DMS114 treated with DMSO at 0.1 percent for 48 hours (cell line): Measurements from ENCODE around the gene GNG12.
A peak's percentile ranks its signal among the peaks of the same experiment; 100 is the strongest.

Experiments used
- DNase-seq: peaks from one replicate; lab custom pipeline; 2025; ENCODE audit not compliant: unreplicated experiment; lab: John Stamatoyannopoulos, UW

GNG12 gene

DNA sequence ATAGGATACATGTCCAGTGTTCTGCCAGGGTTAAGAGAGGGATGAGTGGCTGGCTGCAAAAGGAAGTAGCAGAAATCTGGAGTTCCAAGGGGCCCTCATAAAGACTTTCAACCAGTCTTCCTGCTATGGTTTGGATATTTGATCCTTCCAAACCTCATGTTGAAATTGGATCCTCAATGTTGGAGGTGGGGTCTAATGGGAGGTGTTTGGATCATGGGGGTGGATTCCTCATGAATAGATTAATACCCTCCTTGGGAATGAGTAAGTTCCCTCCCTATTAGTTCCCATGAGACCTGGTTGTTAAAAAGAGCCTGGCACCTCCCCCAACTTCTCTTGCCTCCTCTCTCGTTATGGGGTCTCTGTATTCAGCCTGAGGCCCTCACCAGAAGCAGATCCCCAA is 10.1 kb upstream of the GNG12 start:
- DNase-seq, result no peak

- no peak for DNase-seq
Observed at GRCh38 chr1:67840449-67840848, 7.2 kb upstream of the GNG12 start.

- DNase-seq, result no peak
Observed at GRCh38 chr1:67839826-67840225, 6.6 kb upstream of the GNG12 start.

- DNase-seq, result no peak
Observed at GRCh38 chr1:67838180-67838910, 5.1 kb upstream of the GNG12 start.

GRCh38 chr1:67836769-67837168 is 3.5 kb upstream of the GNG12 start:
- no peak for DNase-seq

DNA sequence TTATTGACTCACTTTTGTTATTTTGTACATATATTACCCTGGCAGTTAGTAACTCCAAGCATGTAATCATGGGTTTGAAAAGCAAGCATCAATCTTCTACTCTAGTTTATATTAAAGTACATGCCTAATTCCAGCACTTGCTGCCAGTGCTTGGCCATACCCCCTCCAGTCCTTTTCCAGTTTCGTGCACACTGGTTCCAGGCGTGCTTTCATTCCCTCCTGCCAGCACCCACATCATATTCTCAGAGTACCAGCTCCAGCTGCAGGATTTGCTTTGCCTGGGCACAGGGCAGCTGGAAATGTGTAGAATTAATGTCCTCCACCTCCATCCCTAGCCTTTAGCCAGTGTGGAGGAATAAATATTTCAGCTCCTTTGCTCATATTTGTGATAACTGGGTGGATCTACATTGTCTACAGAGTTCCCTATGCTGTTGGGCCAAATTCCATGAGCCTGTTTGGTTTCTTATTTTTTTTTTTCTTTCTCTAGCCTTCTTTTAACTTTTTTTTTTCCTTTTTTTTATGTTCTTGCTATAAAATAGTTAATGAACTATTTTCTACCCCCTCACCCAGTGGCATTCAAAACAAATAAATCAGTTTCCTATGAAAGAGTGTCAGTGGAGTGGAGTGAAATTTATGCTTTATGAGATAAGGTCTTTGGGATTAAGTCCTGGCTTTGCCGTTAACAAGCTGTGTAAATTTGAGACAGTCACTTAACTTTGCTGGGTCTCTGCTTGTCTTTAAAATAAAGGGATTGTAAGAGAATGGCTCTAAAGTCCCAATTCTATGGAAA is 2.6 kb upstream of the GNG12 start:
- no peak for DNase-seq

- DNase-seq, result no peak
Observed at GRCh38 chr1:67834246-67834877, 1.1 kb upstream of the GNG12 start.

DNA sequence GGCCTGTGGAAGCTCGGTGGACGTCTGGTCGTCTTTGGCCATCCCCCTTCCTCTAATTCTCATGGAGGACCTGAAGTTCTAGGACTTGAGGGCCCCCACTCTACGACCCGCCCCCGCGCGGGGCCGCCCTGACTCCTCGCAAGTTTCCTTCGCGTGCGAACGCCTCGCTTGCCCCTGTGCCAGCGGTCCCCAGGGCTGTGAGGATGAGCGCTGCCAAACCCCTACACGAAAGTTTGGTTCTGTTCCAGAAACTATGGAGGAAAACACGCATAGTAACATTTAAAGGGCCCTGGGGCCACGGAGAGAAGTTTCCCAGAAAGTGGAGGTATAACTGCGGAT is 304 bp upstream of the GNG12 start:
- no peak for DNase-seq

DNA sequence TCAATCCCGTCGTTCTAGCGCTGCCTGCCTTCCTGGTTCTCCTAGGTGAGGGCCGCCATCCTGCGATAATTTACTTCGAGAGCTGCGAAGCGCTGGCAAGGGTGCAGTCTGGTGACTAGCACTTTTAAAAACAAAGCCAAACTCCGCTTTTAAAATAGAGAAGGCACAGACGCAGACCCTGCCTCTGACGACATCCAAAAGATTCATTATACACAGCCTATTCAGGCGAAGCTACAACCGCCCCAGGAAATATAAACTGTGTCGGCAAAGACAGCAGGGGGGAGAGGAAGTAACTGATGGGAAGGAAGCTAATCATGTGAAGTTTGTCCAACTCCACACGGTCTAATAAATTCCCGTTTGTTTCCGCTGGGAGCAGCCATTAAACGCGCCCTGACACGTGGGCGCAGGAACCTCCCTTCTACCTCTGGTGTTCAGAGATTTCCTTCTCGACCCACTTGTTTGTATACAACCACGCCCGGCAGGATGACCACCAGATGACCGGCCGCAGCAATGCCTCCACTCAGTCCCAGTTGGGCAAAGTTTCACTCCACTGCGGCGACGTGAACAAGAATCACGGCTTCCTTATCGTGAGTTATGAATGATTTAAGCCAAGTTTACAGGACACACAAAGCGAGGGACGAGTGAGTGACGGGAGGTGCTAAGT is 1.3 kb downstream of the GNG12 start:
- peak; percentile 44 for DNase-seq

DNA sequence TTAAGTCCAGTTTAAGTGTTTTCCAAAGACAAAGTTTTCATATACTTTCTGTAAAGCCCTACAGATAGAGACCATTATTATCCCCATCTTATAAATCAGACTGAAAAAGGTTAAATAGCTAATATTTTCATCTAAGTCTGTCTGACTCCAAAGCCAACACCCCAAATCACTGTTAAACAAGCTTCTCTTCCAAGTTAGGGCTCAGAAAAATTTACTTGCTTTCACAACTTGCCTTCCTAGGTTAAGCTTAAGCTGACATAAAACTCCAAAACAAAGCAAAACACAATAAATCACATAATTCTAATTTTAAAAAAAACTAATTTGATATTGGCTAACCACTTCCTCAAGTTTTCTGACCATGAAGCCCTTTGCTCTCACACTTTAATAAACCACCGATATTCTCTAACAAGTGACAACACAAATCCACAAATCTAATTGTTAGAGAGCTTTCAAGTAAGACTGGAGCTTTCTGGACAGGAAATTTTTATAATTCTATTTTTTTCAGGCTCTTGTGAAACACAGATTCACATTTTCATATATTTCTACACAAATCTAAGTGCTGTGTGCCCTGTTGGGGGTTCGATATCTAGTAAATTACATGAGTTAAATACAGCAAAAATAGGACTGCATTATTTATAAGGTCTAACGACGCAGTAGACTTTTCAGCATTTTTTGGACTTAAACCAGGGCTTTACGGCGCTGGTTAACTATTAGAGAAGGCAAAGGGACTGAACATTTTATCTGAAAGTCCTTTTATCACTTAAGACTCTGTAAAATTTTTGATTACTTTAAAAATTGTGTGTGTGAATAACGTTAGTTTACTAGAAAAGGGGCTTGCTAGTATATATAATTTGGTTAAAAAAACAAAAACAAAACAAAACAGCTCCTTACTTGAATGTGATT is 2.1 kb downstream of the GNG12 start:
- DNase-seq, result no peak

DNA sequence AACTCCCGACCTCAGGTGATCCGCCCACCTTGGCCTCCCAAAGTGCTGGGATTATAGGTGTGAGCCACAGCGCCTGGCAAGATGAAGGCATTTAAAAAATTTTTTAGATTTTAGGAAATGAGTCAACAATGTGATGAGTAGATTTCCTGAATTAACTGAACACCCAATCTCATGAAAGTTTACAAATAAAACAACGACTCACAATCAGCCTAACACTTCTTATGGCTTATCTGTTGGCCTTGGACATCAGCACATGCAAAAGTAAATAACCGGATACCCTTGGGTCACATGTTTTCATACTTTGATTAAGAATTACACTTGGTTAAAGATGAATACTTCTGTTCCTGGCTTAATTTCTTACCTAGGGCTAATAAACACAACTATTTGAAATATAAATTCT is 3.0 kb downstream of the GNG12 start:
- DNase-seq, result no peak

DNA sequence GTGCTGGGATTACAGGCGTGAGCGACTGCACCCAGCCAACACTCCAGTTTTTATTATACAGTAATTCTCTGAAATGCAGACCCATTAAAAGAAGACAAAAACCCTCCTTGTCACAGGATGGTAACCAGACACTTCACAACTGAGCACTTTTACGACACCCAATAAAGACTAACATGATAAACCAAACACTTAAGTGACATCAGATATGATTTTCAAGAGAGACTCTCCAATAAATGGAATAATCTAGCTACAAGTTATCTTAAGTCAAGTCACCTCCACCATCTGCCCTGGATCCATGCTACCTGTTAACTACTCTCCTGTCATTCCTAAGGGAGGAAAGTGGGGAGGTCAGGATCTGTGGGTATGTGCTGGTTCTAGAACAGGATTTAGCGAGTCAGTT is 5.6 kb downstream of the GNG12 start:
- DNase-seq, result no peak

- no peak for DNase-seq
Observed at GRCh38 chr1:67825591-67825990, 7.7 kb downstream of the GNG12 start.

GRCh38 chr1:67824766-67825165 is 8.5 kb downstream of the GNG12 start:
- no peak for DNase-seq

DNA sequence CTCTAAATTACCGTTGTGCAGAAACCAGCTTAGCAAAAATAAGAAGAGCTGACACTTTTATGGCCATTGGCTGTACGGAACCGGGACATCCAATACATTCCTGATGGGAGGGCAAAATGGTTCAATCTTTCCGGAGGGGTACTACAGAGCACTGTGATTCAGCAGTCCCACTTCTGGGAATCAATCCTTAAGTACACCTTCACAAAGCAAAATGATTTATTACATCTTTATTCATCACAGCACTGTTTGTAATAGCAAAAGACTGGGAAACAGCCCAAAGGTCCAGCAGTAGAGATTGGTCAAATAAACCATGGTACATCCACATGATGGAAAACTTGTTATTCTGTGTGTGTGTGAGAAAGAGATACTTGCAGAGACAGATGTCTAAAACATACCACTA is 9.7 kb downstream of the GNG12 start:
- DNase-seq, result no peak

GRCh38 chr1:67821263-67821662 is 12.0 kb downstream of the GNG12 start:
- no peak for DNase-seq

- DNase-seq, result no peak
Observed at GRCh38 chr1:67818725-67819301, 14.5 kb downstream of the GNG12 start.

GRCh38 chr1:67818162-67818561 is 15.1 kb downstream of the GNG12 start:
- no peak for DNase-seq

DNA sequence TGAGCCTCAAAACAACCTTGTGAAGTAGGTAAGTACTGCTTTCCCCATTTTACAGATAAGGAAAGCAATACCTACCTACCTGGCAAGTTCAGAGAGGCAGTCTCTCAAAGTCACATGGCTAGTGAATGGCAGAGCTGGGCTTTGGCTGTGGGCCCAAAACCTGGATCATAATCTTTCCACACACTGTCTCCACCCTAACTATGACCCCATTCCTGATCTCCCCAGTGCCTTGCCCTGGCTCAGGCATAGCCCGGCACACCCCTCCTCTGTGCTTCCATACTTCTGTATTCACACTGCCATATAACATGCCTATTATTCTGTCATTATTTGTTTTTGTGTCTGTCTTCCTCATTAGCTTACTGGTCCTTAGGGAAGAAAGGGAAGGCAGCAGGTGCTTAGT is 15.9 kb downstream of the GNG12 start:
- no peak for DNase-seq

GRCh38 chr1:67816506-67816905 is 16.8 kb downstream of the GNG12 start:
- DNase-seq, result no peak
